ENCODE results near the gene MAT2B. TPM values are rescaled to one million over a fixed set of nuclear protein-coding genes. Genes with fewer than 3 reads are reported as not detected.

Gene MAT2B
- total RNA-seq (2014; rRNA removed; shearing (Covaris generic)) = 101 and 118 TPM in 2 replicates

DNA sequence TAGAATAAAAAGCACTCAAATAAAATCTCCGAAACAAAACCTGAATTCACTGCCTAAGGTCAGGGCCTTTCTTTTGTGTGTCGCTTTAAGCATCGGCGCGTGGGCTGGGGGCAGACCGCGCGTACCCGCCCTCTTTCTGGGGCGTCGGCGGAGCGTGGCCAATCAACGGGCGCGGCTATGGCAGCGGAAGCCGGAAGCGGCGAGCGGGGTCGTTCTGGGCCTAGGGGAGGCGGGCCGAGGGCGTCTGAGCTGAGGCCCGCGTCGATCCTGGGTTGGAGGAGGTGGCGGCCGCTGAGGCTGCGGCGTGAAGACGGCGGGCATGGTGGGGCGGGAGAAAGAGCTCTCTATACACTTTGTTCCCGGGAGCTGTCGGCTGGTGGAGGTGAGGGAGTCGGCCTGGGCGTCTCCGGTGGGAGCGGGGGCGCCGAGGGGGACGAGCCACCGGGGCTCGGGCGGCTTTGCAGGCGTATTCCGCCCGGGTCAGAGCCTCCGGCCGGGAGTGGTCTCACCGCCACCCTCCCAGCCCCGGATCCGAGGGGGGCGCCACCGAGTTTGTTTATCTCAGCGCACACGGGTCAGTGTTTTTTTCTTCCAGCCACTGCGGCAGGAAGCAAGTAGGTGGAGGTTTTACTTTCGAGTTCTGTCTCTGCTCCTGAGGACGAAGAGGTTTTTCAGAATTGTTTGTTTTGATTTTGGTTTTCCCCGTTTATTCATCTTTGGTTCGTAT is at the start of gene MAT2B:
MAT2B (plus strand) TSS at position 252 of the 727 bp plus-strand sequence; CDS start at position 320, 68 bp downstream.
- peak; percentile 94 for DNase-seq (ENCODE audit: low spot score)

DNA sequence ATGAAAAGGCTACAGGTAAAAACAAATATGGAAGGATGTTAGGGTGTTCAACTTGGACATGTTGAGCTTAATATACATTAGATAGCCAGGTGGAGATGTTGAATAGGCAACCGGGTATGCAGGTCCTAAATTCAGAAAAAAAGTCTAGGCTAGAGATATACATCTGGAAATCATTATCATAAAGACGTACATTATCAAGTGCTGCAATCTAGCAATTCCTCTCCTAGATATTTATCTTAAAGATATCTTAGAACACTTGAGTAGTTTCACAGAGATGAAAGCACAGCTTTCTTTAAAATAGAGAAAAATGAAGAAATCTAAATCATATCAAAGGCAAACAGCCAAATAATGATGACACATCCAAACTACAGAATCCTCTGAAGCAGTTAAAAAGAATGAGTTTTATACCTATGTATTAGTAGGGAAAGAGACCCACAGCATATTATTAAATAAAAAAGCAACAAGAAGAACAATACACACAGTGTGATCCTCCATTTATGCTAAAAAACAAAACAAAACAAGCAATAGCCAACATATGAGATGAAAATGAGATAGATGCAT is 49.3 kb upstream of the MAT2B start:
- no peak for DNase-seq (ENCODE audit: low spot score)

DNA sequence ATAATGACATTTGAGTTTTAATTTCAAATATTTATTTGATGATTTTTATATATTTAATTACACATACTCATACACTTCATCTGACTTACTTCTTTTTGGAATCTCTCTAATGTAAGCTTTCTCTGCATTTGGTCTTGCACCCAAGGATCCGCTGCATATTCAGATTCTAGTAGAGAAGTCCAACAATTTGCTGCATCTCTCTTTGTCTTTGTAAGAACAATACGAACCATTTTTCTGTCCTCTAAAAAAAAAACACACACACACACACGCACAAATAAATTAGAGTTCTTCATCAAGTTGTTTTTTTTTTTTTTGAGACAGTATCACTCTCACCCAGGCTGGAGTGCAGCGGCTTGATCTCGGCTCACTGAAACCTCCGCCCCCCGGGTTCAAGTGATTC is 48.6 kb upstream of the MAT2B start:
- no peak for DNase-seq (ENCODE audit: low spot score)

DNA sequence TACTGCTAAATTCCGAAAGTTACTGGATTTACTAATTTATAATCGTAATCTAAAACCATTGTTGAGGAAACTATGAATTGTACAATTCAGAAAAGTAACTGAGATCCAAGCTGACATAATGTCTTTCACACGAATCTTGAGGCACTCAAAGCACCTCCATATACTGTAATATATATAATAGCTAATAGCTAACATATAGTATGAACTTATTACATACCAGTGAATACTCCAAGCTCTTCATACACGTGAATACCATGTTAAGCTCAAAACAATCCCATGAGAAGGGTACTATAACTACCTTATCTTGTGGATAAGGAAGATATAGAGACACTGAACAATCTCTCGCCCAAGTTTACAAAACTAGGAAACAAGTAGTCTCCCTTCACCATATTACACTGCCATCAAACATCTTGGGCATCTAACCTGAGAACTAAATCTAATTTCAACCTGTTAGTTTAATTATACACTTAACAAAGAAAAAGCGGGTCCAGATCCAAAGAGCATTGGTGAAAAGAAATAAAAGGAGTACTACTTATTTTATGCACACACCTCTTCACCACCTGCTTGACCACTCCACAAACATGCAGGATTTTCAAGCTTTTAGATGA is 46.5 kb upstream of the MAT2B start:
- DNase-seq (ENCODE audit: low spot score) = no peak

DNA sequence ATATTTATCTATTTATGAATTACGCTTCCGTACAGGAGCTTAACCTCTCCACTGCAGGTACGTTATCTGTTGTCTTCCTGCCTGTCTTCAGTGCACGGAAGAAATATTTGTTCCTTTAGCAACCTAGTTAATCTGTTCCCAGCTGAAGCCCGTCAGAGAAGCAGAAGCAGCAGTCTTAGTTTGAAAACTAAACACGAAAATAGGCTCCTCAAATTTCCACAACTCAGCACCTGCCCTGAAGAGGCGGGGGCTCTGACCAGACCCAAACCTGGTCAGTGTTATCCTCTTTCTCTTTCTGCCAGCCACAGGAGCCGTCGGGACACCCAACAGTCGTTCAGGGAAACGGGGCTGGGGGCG is 46.0 kb upstream of the MAT2B start:
- DNase-seq (ENCODE audit: low spot score) = no peak

DNA sequence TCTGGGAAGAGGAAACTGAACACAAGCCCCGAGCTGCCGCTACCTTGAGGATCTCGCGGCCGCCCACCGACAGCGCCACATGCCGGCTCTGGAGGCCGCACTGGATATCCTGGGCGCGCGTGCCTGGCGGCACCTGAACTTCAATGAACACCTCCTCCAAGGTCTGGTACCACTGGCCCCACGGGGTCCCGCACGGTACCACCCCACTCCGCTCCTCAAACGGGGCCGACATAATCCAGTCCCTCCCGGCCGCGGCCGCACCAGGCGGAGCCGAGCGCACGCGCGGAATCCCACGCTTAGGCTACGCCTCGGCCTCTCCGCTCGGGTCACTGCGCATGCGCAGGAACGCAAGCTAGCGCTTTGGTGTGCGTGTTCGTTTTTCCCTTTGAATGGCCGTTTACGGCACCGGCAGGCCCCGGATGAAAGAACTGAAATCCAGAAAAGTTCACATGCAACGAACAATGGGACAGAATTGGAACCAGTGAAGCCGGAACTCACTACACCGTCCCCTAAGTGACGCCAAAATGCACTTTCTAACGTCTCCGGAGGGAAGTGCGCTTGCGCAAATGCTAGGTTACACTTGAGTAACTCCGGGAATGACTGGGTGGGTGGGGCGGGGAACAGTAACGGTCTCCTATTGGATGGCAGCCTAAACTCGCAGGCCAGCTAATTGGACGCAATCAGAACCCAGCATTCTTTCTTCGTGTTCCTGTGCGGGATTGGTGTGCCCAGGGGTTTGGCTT is 45.4 kb upstream of the MAT2B start, which contains the start of gene NUDCD2:
NUDCD2 (minus strand) TSS at position 284 of the 743 bp plus-strand sequence; CDS start at position 232, 52 bp downstream.
- DNase-seq (ENCODE audit: low spot score) = peak; percentile 98

DNA sequence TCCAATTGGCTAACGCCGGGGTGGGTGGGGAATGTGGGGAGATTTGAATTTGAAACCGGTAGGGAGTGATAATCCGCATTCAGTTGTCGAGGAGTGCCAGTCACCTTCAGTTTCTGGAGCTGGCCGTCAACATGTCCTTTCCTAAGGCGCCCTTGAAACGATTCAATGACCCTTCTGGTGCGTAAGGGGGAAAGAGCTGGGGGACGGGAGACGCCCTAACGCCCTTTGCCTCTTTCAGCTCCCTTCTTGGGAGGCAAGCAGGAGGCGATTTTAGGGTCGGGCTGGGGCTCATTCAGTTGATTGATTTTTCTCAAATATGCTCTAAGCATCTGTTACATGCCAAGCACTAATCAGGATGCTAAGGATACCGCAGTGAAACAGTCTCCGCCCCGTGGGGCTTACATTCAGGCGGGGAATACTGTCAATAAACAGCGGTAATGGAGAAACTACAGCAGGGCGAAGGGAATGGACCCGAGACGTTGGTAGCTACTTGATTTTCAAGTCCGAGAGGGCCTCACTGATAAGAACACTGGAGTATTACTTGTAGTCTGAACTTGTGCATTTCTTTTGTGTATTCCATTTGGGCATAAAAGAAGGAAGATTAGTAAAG is 44.8 kb upstream of the MAT2B start, which contains the start of gene HMMR:
HMMR (plus strand) TSS at position 71 of the 610 bp plus-strand sequence; CDS start at position 132, 61 bp downstream.
- DNase-seq (ENCODE audit: low spot score) = peak; percentile 17

DNA sequence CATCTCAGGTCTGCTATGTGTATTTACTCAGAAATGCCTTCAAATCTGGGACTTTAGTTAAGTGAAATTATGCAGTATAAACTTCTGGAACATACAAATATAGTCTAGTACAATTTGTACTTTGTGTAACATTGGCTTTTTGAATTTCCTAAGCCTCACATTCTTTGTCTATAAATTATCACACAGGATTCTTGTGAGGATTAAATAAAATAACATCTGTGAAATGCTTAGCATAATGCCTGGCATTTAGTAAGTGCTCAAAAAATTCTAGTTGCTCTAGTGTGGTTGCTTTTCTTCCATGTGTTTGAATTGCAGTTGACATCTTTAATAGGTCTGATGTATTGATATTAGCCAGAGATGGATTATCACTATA is 42.4 kb upstream of the MAT2B start:
- DNase-seq (ENCODE audit: low spot score) = no peak

DNA sequence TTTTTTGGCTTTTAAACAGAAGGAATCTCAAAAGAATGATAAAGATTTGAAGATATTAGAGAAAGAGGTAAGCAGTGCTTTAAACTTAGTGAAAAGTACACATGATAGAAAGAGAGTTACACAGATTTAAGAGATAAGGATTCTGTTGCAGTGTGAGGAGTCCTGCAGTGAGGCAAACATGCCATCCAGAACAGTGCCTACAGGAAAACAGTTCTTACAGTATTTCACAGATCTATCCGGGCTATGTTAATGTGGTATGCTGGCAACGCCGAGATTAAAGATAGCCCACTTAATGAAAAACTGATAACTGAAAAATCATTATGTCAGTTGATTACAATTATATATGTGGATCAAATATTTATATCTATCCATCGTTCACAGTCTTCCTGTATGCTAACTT is 37.7 kb upstream of the MAT2B start:
- DNase-seq (ENCODE audit: low spot score) = no peak

DNA sequence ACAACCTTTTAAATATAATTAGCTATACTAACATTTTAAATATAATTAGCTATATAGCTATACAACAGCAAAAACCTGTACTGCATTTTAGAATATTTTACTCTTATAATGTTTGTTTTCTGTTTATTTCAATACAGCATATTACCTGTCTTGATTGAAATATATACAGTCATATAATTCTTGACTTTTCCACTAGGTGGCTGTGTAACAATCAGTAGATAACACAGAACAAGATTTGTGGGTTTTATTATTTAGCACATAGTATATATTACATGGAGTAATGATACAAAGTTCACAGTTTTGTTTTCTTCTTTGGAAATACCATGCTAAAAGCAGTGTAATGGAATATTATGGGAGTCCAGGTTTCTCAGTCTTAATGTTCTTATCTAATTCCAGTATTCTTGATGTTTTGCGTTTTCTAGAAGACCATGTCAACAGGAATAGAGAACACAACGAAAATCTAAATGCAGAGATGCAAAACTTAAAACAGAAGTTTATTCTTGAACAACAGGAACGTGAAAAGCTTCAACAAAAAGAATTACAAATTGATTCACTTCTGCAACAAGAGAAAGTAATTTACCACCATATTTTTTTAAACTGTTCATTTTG is 31.7 kb upstream of the MAT2B start:
- DNase-seq (ENCODE audit: low spot score) = no peak

DNA sequence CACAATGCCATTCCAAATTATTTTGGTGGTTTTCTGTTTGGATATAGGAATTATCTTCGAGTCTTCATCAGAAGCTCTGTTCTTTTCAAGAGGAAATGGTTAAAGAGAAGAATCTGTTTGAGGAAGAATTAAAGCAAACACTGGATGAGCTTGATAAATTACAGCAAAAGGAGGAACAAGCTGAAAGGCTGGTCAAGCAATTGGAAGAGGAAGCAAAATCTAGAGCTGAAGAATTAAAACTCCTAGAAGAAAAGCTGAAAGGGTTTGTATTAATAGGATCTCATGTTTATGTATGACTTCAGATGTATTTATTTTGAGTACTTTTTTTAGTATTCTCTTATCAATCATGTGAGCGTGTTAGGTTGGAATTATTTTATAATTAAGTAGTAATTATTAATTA is 30.0 kb upstream of the MAT2B start:
- DNase-seq (ENCODE audit: low spot score) = no peak

DNA sequence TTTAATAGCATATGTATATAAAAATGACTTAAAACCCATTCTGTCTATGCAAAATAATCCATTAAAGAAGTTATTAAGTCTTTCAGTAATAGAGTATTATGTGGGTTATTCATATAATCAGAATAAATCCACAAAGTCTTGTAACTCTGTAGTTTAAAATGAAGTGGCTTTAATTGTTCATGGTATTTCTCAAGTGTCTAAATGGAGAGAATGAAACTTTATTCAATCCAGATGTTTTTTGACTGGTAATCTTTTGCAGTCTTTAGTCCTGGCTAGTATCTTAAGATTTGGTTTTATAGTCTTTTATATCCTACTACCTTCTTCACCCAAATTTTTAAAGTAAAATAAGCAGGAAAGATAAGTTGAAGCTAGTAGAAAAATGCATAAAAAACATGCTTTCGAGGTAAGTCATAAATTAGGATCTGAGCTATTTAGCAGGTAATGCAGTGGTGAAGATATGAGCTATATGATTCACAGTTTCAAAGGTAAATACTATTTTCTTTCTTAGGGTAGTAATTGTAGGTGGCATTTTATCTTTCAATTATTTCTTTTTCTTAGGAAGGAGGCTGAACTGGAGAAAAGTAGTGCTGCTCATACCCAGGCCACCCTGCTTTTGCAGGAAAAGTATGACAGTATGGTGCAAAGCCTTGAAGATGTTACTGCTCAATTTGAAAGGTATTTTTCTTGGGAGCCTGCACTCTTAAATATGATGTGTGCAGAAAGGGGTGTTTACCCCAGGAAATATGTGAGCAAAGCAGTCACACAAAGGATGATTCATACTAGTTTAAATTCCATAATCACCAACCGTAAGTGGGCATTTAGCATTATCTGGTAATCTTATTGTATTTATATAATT is 27.1 kb upstream of the MAT2B start:
- DNase-seq (ENCODE audit: low spot score) = no peak

DNA sequence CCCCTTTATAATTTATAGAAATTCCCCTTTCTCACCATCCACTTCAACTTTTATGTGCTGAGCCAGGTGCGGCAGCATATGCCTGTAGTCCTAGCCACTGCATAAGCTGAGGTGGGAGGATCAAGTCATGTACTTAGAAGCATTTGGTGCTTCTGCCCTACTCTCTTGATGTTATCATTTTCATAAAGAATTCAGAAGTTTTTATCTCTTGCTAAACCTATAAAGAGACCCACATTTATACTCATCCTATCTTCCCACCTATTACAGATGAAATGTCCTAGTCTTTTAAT is 26.5 kb upstream of the MAT2B start:
- DNase-seq (ENCODE audit: low spot score) = no peak

DNA sequence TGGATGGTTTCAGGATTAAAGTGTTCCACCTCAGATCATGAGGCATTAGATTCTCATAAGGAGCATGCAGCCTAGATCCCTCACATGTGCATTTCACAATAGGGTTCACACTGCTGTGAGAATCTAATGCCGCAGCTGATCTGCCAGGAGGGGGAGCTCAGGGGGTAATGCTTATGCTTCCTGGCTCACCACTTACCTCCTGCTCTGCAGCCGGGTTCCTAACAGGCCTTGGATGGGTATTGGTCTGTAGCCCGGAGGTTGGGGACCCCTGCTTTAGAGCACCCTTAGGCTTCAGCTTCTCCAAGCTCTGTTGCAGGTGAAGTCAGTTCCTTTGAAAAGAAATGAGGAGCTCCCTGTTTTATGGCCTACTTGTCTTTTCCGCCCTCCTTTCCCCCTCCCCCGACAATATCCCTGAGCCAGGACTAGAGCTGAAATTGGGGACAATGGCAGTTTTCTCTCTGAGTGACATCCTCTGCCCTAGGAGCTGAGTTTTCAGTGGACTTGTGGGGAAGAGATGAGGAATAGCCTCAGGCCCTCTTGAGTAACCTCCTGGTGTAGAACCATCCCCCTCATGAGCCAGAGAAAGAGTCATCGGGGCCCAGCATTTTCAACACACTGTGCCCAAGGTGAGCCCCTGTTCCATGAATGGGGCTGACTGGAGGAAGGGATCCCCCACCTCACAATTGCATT is 16.2 kb upstream of the MAT2B start:
- DNase-seq (ENCODE audit: low spot score) = no peak

DNA sequence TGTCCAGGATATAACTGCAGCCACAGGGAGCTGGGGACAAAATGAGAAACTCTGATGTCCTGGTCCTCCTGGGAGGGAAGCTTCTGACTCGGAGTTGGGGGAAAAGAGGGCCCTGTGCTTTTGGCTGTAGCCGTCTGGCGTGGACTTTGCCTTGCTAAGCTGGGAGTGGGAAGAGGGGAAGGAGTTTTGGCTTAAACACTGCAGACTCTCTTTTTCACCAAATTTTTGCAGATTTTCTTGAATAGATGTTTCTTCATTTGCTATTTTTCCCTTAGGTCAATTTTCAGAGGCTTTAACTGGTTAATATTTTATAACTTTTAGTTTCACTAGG is 15.7 kb upstream of the MAT2B start:
- no peak for DNase-seq (ENCODE audit: low spot score)

DNA sequence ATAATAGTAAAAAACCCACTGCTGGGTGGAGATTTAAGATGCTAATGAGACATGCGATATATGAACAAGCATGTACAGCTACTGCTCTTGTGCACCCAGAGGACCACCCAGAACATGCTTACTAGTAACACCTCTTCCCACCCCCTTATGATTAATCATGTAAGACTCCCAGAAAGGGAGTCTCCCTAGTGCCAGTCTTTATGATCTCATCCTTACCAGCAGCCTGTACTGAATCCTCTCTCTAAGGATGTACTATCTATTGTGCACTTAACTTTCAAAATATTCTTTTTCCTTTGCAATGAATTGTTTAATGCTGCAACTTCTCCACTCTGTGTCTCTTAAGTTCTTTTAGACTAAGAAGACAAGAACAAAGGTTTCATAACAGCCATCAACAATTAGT is 9.1 kb upstream of the MAT2B start:
- DNase-seq (ENCODE audit: low spot score) = no peak

DNA sequence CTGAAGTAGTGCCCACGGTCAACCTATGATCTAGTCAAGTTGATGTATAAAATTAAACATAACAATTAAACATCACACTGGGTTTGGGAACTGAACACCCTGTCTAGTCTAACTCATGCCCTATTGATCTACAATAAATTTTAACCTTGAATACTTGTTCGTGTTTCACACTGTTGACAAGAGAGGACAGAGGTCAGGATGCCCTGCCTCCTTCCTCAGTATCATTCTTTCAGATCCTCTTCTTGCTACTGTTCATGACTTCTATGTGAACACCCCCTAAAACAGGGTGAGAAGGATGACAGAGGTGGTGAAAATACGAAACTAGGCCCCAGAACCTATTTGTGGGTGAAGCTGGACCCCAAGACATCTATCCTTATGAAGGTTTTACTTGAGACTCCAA is 8.1 kb upstream of the MAT2B start:
- DNase-seq (ENCODE audit: low spot score) = no peak

DNA sequence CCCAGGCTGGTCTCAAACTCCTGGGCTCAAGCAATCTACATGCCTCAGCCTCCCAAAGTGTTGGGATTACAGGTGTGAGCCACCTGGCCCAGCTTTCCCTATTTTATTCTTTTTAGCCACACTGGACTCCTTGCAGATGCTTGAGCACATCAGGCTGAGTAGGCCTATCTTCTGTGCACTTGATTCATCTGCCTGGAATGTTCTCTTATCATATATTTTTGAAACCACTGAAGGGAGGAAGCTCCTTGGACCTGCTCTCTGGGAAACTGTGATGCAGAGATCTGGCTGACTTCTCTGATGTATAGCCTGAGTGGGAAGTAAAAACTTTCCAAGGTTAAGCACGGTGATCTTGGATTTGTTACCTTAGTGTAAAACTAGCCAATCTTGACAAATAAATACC is 6.5 kb upstream of the MAT2B start:
- DNase-seq (ENCODE audit: low spot score) = no peak

DNA sequence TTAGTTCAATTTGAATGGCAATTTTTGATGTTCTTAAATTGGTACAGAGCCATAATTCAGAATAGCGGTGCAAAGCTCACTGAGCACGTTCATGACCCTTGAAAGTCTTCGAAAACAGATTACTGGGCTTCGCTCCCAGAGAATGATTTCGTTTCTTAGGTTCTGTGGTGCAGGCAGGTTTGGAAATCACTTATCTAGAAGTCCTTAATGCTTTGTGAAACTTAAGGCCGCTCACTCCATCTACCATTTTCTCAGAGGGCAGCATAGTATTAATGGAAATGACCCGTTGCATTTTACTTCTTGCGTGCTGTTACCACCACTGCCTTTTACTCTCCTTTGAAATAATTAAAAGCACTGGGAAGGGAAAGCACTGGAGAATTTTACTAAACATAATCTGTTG is 2.9 kb upstream of the MAT2B start:
- no peak for DNase-seq (ENCODE audit: low spot score)

Measured in H4 (cell line).